Liver (tissue), 3 donors: Measurements from ENCODE around the gene CAMSAP1.
"Not testable (repeated sequence)": the region's sequence is repeated elsewhere in the genome, so short reads cannot be mapped to it uniquely, and the experiment has no call there.

Experiments
- ATF3 ChIP-seq: IDR thresholded peaks from 2 replicates; pipeline ENCODE4 v1.6.1; 2016; ENCODE audit warnings: antibody characterized with exemption
- CTCF ChIP-seq: fragments of 150-350 bp; IDR thresholded peaks from 2 replicates; pipeline ENCODE4 v1.5.1; 2017; ENCODE audit warnings: improper control_type of control experiment, low read depth, low read length; ENCODE audit not compliant: missing input control
- FOXA1 ChIP-seq: IDR thresholded peaks from 2 replicates; pipeline ENCODE4 v1.6.1; 2016; ENCODE audit warnings: antibody characterized with exemption
- MAX ChIP-seq: IDR thresholded peaks from 2 replicates; pipeline ENCODE4 v1.6.1; 2016; ENCODE audit warnings: antibody characterized with exemption
- REST ChIP-seq: IDR thresholded peaks from 2 replicates; pipeline ENCODE4 v1.6.1; 2016; ENCODE audit warnings: antibody characterized with exemption, mild to moderate bottlenecking
- SP1 ChIP-seq: IDR thresholded peaks from 2 replicates; pipeline ENCODE4 v1.6.1; 2018; ENCODE audit warnings: antibody characterized with exemption, mild to moderate bottlenecking
- YY1 ChIP-seq: IDR thresholded peaks from 2 replicates; pipeline ENCODE4 v1.6.1; 2016; ENCODE audit warnings: antibody characterized with exemption, mild to moderate bottlenecking
- donor health status: healthy.
- donor health status: healthy.

- TF ChIP-seq REST, CTCF, YY1, SP1, ATF3, MAX, FOXA1: not testable (repeated sequence)
These were observed 15.0 kb downstream of the CAMSAP1 start for GRCh38 chr9:135892327-135892726.
